ENCODE results near the gene CYTH2.

The CYTH2 gene

DNA sequence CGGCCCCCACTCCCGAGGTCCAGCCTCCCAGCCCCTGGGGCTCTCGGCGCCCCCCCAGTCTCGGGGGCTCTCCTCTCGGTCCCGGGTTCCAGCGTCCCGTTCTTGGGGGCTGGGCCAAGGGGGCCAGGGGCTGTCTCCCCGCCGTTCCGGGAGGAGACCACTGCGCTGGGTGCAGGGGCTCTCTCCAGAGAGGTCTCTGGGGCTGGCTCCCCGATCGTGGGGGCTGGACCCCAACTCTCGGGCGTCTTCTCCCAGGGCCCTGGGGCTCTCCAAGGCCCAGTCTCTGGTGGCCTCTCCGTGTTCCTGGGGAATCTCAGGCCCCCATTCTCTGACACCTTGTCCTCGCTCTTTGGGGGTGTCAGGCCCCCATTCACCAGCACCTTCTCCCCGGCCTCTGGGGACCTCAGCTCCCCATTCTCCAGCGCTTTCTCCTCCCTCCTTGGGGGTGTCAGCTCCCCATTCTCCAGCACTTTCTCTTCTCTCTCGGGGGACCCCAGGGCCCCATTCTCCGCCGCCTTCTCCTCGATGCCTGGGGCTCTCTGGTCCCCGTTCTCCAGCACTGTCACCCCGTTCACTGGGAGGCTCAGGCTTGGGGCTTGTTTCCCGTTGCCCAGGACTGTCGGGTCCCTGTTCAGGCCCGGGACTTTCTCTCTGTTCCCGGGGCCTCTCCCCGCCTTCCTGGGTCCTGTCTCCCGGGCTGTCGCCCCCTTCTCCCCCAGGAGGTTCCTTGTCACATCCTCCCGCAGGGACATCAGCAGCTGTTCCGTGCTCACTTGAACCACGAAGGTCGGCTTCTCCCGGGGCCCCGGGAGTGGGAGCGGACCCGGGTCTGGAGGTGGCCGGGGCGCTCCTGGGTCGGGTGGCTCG lies 28.8 kb downstream of the CYTH2 start:
- FAIRE-seq: no peak
- DNase-seq (ENCODE audit: insufficient read length, low spot score): no peak
- TF ChIP-seq POLR2A (IDR thresholded peaks at IDR 0.05; ENCODE audit: low read depth, low read length): no peak
- no peak for TF ChIP-seq POLR2AphosphoS5 (IDR thresholded peaks at IDR 0.05; ENCODE audit: low read depth, low read length)
- TF ChIP-seq POU2F2 (IDR thresholded peaks at IDR 0.05; ENCODE audit: low read depth, low read length): no peak
- TF ChIP-seq SPI1 (IDR thresholded peaks at IDR 0.05; ENCODE audit: low read depth, low read length): no peak
- TF ChIP-seq TAF1 (IDR thresholded peaks at IDR 0.05; ENCODE audit: low read depth, low read length): no peak
- TF ChIP-seq PAX5 (IDR thresholded peaks at IDR 0.05; ENCODE audit: insufficient read depth, low read length, severe bottlenecking): no peak

- DNase-seq (ENCODE audit: insufficient read length, low spot score) (no peak), FAIRE-seq (no peak)
- TF ChIP-seq PAX5 (IDR thresholded peaks at IDR 0.05; ENCODE audit: insufficient read depth, low read length, severe bottlenecking): no peak
- no peak for TF ChIP-seq POLR2AphosphoS5 (IDR thresholded peaks at IDR 0.05; ENCODE audit: low read depth, low read length)
- TF ChIP-seq TAF1 (IDR thresholded peaks at IDR 0.05; ENCODE audit: low read depth, low read length): no peak
- no peak for TF ChIP-seq SPI1 (IDR thresholded peaks at IDR 0.05; ENCODE audit: low read depth, low read length)
- TF ChIP-seq POU2F2 (IDR thresholded peaks at IDR 0.05; ENCODE audit: low read depth, low read length): no peak
- TF ChIP-seq POLR2A (IDR thresholded peaks at IDR 0.05; ENCODE audit: low read depth, low read length): no peak
Observed at GRCh38 chr19:48498595-48499311, 29.6 kb downstream of the CYTH2 start.

DNA sequence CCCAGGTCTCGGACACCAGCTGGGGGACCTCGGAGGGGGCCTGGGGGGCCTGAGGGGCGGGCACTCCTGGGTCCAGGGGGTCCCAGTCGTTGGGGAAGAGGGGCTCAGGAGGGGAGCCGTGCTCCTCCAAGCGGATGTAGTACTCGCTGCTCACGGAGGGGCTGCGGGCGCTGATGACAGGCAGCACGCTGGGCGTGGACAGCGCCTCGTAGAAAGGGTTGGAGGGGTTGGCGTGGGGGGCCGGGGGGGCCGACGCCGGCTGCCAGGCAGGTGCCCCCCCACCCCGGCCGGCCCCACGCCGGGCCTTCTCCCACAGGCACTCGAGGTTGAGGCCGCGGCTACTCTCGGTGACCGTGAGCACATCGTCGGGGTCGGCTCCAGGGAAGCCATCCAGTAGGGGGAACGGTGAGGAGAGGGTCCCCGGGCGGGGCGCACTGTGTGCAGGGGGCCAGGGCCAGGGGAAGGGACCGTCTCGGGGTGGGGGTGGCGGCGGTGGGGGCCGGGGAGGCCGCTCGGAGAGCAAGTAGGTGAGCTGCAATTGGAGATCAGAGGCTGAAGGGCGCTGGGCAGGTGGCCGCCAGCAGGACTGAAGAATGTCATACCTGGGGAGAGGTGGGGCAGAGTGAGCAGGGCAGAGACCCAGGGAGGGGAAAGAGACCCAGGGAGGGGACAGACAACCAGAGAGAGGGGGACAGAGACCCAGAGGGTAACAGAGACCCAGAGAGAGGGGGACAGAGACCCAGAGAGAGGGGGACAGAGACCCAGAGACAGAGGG lies 30.3 kb downstream of the CYTH2 start:
- no peak for DNase-seq (ENCODE audit: insufficient read length, low spot score)
- no peak for FAIRE-seq
- TF ChIP-seq TAF1 (IDR thresholded peaks at IDR 0.05; ENCODE audit: low read depth, low read length) (no peak), POLR2A (IDR thresholded peaks at IDR 0.05; ENCODE audit: low read depth, low read length) (no peak)

DNA sequence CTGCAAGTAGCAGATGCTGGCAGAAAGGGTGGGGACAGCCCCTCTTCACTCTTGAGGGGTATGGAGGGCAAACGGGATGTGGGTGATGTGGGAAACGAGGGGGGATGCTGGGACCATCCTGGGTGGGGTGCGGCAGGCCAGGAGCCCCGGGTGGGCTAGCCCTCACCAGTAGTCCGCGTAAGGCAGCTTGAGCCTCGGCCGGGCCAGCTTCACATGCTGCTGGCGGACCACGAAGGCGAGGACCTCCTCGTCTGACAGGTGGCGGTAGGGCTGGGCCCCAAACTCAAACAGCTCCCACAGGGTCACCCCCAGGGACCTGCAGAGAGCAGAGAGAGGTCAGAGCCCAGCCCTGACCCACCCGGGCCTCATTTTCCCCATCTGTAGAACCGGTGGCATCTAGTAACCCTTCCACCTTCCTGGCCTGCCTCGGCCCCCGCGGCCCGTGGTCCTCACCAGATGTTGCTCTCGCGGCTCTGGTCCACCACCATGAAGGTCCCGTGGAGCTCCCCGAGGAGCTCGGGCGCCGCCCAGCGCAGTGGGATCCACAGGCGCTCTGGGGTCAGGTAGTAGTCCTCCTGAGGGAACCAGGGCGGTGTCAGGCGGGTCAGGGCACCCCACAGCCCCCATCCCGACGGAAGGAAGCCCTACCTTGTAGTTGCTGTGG lies 31.8 kb downstream of the CYTH2 start:
- TF ChIP-seq SPI1 (IDR thresholded peaks at IDR 0.05; ENCODE audit: low read depth, low read length): no peak
- DNase-seq (ENCODE audit: insufficient read length, low spot score): no peak
- no peak for FAIRE-seq

- FAIRE-seq (peak; percentile 69), DNase-seq (ENCODE audit: insufficient read length, low spot score) (no peak)
- TF ChIP-seq POLR2A (IDR thresholded peaks at IDR 0.05; ENCODE audit: low read depth, low read length): no peak
- no peak for TF ChIP-seq POLR2AphosphoS5 (IDR thresholded peaks at IDR 0.05; ENCODE audit: low read depth, low read length)
- no peak for TF ChIP-seq TAF1 (IDR thresholded peaks at IDR 0.05; ENCODE audit: low read depth, low read length)
- TF ChIP-seq POU2F2 (IDR thresholded peaks at IDR 0.05; ENCODE audit: low read depth, low read length): no peak
- TF ChIP-seq PAX5 (IDR thresholded peaks at IDR 0.05; ENCODE audit: insufficient read depth, low read length, severe bottlenecking): no peak
- no peak for TF ChIP-seq SPI1 (IDR thresholded peaks at IDR 0.05; ENCODE audit: low read depth, low read length)
Observed at GRCh38 chr19:48501494-48502349, 32.6 kb downstream of the CYTH2 start.

DNA sequence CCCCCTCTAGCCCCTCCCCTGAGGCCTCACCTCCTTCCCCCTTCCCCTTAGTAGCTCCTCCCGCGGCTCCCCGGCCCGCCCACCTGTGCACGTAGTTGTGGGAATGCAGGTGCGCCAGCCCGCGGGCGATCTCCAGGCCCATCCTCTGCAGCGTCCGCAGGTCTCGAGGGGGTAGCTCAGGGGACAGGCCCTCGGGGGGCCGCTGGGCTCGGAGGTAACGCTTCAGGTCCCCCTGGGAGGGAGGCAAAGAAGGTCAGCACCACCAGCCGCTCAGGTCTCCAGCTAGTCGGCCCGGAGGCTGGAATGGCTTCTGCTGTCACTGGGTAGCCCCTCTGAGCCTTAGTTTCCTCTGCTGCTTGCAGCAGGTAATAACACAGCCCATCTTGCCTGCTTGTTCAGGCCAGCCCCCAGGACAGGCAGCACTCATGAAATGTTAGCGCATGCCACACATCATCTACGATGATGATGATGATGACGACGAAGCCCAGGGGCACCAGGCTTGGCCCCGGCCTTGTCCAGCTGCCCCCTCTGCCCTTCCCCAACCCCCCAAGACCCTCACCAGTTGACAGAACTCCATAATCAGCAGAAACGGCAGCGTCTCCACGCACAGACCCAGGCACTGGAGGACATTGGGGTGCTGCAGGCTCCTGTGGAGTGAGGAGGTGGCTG lies 33.3 kb downstream of the CYTH2 start:
- no peak for DNase-seq (ENCODE audit: insufficient read length, low spot score)
- TF ChIP-seq PAX5 (IDR thresholded peaks at IDR 0.05; ENCODE audit: insufficient read depth, low read length, severe bottlenecking) (no peak), POLR2A (IDR thresholded peaks at IDR 0.05; ENCODE audit: low read depth, low read length) (no peak), POU2F2 (IDR thresholded peaks at IDR 0.05; ENCODE audit: low read depth, low read length) (no peak), TAF1 (IDR thresholded peaks at IDR 0.05; ENCODE audit: low read depth, low read length) (no peak), SPI1 (IDR thresholded peaks at IDR 0.05; ENCODE audit: low read depth, low read length) (no peak), POLR2AphosphoS5 (IDR thresholded peaks at IDR 0.05; ENCODE audit: low read depth, low read length) (no peak)
- FAIRE-seq: no peak

DNA sequence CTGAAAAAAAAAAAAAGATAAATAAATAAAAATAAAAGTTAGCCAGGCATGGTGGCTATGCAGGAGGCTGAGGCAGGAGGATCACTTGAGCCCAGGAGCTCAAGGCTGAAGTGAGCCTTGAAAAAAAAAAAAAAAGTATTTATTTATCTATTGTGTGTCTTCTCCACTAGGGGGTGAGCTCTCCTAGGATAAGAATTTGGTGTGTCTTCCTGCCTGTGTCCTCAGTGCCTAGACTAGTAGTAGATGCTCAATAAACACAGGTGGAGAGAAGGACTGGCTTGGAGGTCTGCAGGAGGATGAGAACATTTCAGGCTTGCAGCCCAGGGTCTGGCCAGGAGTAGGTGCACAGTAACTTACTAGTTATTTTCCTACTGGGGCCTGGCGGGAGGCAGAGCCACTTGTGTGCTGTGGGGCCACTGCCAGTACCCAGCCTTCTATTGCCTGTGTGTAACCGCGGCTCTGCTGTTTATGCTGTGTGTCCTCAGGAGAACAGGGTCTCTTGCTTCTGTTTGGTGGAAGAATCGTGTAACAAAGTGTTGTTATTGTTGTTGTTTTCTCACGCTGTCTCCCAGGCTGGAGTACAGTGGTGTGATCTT lies 37.1 kb downstream of the CYTH2 start:
- DNase-seq (ENCODE audit: insufficient read length, low spot score) (no peak), FAIRE-seq (no peak)
- TF ChIP-seq SPI1 (IDR thresholded peaks at IDR 0.05; ENCODE audit: low read depth, low read length) (no peak), POU2F2 (IDR thresholded peaks at IDR 0.05; ENCODE audit: low read depth, low read length) (no peak), TAF1 (IDR thresholded peaks at IDR 0.05; ENCODE audit: low read depth, low read length) (no peak), PAX5 (IDR thresholded peaks at IDR 0.05; ENCODE audit: insufficient read depth, low read length, severe bottlenecking) (no peak), POLR2AphosphoS5 (IDR thresholded peaks at IDR 0.05; ENCODE audit: low read depth, low read length) (no peak), POLR2A (IDR thresholded peaks at IDR 0.05; ENCODE audit: low read depth, low read length) (no peak)

DNA sequence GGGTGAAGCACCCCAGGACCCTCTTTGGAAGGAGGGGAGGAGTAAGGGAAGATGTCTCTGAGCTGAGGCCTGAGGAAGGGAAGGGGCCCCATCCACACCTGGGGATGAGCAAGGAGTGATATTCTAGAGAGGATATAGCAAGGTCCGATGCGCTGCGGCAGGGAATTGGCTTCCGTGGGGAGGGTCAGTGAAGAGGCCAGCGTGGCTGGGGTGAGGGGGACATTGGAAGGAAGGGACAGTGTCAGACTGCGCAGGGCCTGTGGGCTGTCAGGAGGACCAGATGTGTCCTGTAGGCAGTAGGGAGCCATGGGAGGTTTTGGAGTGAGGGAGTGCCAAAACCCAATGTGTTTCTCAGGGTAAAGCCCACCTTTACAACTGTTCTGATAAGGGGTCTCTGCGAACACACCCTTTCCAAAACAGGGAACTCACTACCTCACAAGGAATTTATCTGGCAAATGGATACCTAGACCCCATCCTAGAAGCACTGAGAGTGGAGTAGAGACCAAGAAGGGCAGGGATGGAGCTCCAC lies 38.8 kb downstream of the CYTH2 start:
- FAIRE-seq: no peak
- DNase-seq (ENCODE audit: insufficient read length, low spot score): no peak
- no peak for TF ChIP-seq POLR2AphosphoS5 (IDR thresholded peaks at IDR 0.05; ENCODE audit: low read depth, low read length)
